22Rv1 (cell line): ENCODE results near the gene SKA2.

ENCODE experiments used
- ZFX ChIP-seq: fragments of 450-650 bp; IDR thresholded peaks from 2 replicates; pipeline ENCODE4 v1.6.1; 2017; ENCODE audit warnings: antibody characterized with exemption, borderline replicate concordance
- TF ChIP-seq, protein P1 (sequence below): fragments of 450-650 bp; IDR thresholded peaks from 2 replicates; pipeline ENCODE4 v1.5.1; 2017; ENCODE audit warnings: mild to moderate bottlenecking

DNA sequence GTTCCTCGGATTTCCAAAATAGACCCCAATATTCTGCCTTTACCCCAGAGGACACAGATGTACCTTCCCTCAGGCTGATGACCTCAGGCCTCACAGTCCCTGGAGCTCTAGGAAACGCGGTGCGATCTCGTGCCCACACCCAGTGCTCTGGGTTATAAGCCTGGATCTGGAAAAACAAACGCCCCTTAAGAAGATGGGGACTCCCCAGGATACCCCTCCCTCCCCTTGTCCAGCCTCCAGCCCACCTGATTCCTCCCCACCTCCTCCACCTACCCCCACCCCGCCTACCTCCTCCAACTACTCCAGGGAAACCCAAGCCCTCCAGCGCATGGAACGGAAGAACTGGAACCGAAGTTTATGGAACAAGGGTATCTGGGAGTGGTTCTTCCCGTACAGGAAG is 19.7 kb upstream of the SKA2 start:
- TF ChIP-seq, protein P1, sequence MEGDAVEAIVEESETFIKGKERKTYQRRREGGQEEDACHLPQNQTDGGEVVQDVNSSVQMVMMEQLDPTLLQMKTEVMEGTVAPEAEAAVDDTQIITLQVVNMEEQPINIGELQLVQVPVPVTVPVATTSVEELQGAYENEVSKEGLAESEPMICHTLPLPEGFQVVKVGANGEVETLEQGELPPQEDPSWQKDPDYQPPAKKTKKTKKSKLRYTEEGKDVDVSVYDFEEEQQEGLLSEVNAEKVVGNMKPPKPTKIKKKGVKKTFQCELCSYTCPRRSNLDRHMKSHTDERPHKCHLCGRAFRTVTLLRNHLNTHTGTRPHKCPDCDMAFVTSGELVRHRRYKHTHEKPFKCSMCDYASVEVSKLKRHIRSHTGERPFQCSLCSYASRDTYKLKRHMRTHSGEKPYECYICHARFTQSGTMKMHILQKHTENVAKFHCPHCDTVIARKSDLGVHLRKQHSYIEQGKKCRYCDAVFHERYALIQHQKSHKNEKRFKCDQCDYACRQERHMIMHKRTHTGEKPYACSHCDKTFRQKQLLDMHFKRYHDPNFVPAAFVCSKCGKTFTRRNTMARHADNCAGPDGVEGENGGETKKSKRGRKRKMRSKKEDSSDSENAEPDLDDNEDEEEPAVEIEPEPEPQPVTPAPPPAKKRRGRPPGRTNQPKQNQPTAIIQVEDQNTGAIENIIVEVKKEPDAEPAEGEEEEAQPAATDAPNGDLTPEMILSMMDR = no peak
- no peak for TF ChIP-seq ZFX
